ENCODE results near the gene PRKCZ. TPM values are rescaled to one million over a fixed set of nuclear protein-coding genes. Genes with fewer than 3 reads are reported as not detected.

Gene PRKCZ
- total RNA-seq, 4 donors from 2014 or later, result 0.29 to 8.8 (median 3.9) TPM

DNA sequence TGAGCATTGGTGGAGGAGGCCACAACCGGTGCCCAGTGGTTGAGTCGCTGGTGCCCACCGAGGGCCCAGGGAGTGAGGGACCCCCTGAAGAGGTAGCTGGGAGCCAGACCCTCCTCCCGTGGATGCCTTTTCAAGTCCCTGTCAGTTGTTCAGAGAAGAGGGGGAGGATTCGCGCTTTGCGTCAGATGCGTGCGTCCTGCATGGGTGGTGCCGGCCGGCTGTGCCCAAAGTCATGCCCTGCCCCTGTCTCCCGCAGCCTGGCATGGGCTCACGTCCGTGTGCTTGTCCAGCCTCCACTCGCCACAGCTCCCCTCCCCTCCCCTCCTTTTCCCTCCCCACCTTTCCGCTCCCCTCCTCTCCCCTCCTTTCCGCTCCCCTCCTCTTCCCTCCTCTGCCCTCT is 45.2 kb downstream of the PRKCZ start:
- TF ChIP-seq CTCF (IDR thresholded peaks at IDR 0.05), result no peak
- no peak for TF ChIP-seq POLR2A (IDR thresholded peaks at IDR 0.05)
- no peak for DNase-seq
- Histone ChIP-seq H3K4me3 (no peak overlapping the region), H3K9me3 (no peaks in the 10 kb centered on the region), H3K36me3 (no peaks in the 10 kb centered on the region), H3K27ac (no peak overlapping the region), H3K4me1 (no peaks in the 10 kb centered on the region), H3K27me3 (no peaks in the 10 kb centered on the region)
- intact Hi-C loops (cut with DNase I; ENCODE audit: low total_unique reads), result no loop called here

GRCh38 chr1:2095981-2096736 is 45.9 kb downstream of the PRKCZ start:
- TF ChIP-seq CTCF (IDR thresholded peaks at IDR 0.05) (no peak), POLR2A (IDR thresholded peaks at IDR 0.05) (no peak)
- intact Hi-C loops (cut with DNase I; ENCODE audit: low total_unique reads), result no loop called here
- H3K36me3 ChIP-seq, result no peaks in the 10 kb centered on the region
- no peaks in the 10 kb centered on the region for H3K27me3 ChIP-seq
- DNase-seq, result no peak
- H3K9me3 ChIP-seq, result no peaks in the 10 kb centered on the region
- no peak overlapping the region for H3K27ac ChIP-seq
- no peaks in the 10 kb centered on the region for H3K4me1 ChIP-seq
- H3K4me3 ChIP-seq, result no peak overlapping the region

DNA sequence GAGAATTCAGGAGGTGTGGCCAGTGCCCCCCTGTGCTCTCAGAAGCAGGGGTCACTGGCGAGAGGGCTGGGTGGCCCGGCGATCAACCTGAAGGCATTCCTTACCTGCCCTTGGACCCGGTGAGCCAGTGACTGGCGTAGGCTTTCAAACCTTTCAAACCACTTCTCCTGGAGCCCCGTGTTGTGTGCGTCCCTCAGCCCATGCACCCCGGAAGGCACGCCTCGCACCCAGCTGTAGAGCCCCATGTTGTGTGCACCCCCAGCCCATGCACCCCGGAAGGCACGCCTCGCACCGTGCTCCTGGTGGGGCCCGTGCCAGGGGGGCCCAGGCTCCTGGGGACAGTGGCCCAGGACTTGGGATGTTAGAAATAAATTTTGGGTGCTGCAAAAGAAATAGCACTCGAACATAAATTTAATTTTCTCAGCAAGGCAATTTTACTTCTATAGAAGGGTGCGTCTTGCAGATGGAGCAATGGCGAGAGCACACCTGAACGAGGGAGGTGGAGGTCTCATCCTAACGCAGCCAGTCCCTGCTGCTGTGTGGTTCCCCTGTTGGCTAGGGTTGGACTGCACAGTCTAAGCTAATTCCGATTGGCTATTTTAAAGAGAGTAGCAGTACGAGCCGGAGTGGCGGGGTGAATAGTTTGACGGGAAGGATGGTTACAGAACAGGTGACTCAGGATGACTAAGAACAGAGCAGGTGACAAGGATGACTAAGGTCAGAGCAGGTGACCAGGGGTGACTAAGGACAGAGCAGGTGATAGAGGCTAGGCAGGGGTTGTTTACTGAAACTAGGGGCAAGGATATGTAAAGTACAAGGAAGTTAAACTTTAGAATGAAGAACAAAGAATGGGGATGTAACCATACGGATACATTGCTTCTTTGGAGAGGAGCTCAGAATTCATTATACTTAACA is 47.4 kb downstream of the PRKCZ start:
- no peak for DNase-seq
- no peaks in the 10 kb centered on the region for H3K4me1 ChIP-seq
- no peak overlapping the region for H3K4me3 ChIP-seq
- no peaks in the 10 kb centered on the region for H3K9me3 ChIP-seq
- H3K27ac ChIP-seq, result no peak overlapping the region
- TF ChIP-seq POLR2A (IDR thresholded peaks at IDR 0.05) (no peak), CTCF (IDR thresholded peaks at IDR 0.05) (no peak)
- no peaks in the 10 kb centered on the region for H3K36me3 ChIP-seq
- intact Hi-C loops (cut with DNase I; ENCODE audit: low total_unique reads), result no loop called here
- H3K27me3 ChIP-seq, result no peaks in the 10 kb centered on the region

DNA sequence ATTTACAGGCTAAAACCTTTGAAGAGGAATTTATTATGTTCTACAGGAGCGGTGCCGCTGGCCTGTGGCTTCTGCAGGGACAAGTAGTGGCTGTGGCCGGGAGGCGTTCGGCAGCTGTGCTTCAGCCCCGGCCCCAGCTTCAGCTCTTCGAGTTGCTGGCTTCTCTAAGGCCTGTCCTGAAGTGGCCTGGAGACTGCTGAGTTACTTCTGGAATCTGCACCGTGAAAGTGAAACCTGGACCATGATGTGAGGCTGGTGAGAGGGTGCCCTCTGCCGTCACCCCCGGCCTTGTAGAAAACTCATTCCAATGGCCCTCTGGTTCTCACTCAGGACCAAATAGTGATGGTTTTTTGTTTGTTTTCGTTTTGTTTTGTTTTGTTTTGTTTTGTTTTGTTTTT is 48.1 kb downstream of the PRKCZ start:
- no peak for TF ChIP-seq POLR2A (IDR thresholded peaks at IDR 0.05)
- TF ChIP-seq CTCF (IDR thresholded peaks at IDR 0.05), result no peak
- intact Hi-C loops (cut with DNase I; ENCODE audit: low total_unique reads), result no loop called here
- Histone ChIP-seq H3K4me1 (no peaks in the 10 kb centered on the region), H3K4me3 (no peak overlapping the region), H3K27ac (no peak overlapping the region), H3K27me3 (no peaks in the 10 kb centered on the region), H3K9me3 (no peaks in the 10 kb centered on the region), H3K36me3 (no peaks in the 10 kb centered on the region)
- DNase-seq, result no peak

Measured in uterus (tissue), 4 donors.